Ascending aorta (tissue), 2 donors: Measurements from ENCODE around the gene DAP3. TPM values are rescaled to one million over a fixed set of nuclear protein-coding genes. Genes with fewer than 3 reads are reported as not detected.
"Not testable (repeated sequence)": the region's sequence is repeated elsewhere in the genome, so short reads cannot be mapped to it uniquely, and the experiment has no call there.

Source experiments
- DNase-seq, 2 donors: peaks; one replicate each; pipeline ENCODE4 v3.0.0-alpha.2; 2019; ENCODE audit warnings: low spot score in 2 of 2
- H3K27ac ChIP-seq, 2 donors: fragments of 200-600 bp; sonication (generic); one replicate each; pipeline ENCODE4 v1.5.1; 2016 to 2017; ENCODE audit warnings: mild to moderate bottlenecking in 1 of 2
- H3K27me3 ChIP-seq: fragments of 200-600 bp; sonication (generic); one replicate; pipeline ENCODE4 v1.5.1; 2017
- H3K36me3 ChIP-seq, 2 donors: fragments of 200-600 bp; sonication (generic); one replicate each; pipeline ENCODE4 v1.5.1; 2016
- H3K4me1 ChIP-seq, 2 donors: fragments of 200-600 bp; sonication (generic); one replicate each; pipeline ENCODE4 v1.5.1; 2016 to 2017; ENCODE audit warnings: mild to moderate bottlenecking in 1 of 2
- H3K4me3 ChIP-seq, 2 donors: fragments of 200-600 bp; sonication (generic); one replicate each; pipeline ENCODE4 v1.5.1; 2016 to 2017; ENCODE audit warnings: mild to moderate bottlenecking in 1 of 2
- H3K9me3 ChIP-seq, 2 donors: fragments of 200-600 bp; sonication (generic); one replicate each; pipeline ENCODE4 v1.5.1; 2016
- CTCF ChIP-seq, 3 experiments: fragments of 200-600 bp in 2 of 3; fragments of 450-650 bp in 1 of 3; sonication (generic) in 2 of 3; IDR thresholded peaks; one replicate each; pipeline ENCODE4 v1.5.1; 2016 to 2019; ENCODE audit warnings: antibody characterized with exemption in 3 of 3, mild to moderate bottlenecking in 1 of 3, moderate library complexity in 1 of 3
- intact Hi-C: fragments of 100-400 bp; cut with DNase I; formaldehyde crosslinking; loops from one replicate; pipeline ENCODE4 v1.15.1; 2023
- total RNA-seq: library from RNA; depleted of rRNA; stranded (reverse); fragments of >200 nt; gene quantifications from one replicate; pipeline ENCODE4 v1.1.0, GENCODE V29; 2016

DAP3 gene
- total RNA-seq, 1 donor from 2014 or later: 47.4 TPM

- Histone ChIP-seq H3K4me1 (no peaks in the 10 kb centered on the region), H3K27me3 (no peaks in the 10 kb centered on the region), H3K4me3 (no peak overlapping the region), H3K36me3 (no peaks in the 10 kb centered on the region), H3K27ac (no peak overlapping the region), H3K9me3 (no peaks in the 10 kb centered on the region)
- TF ChIP-seq CTCF (IDR thresholded peaks at IDR 0.05): no peak
- no peak for DNase-seq
- intact Hi-C loops: no loop called here
Observed at GRCh38 chr1:155698382-155699038, 9.6 kb downstream of the DAP3 start.

GRCh38 chr1:155699062-155699461 is 10.2 kb downstream of the DAP3 start:
- intact Hi-C loops, H3K4me1 ChIP-seq, H3K27me3 ChIP-seq, H3K27ac ChIP-seq, H3K36me3 ChIP-seq, H3K4me3 ChIP-seq, DNase-seq, H3K9me3 ChIP-seq: not testable (repeated sequence)

- H3K27me3 ChIP-seq, H3K36me3 ChIP-seq, H3K4me3 ChIP-seq, H3K4me1 ChIP-seq, H3K27ac ChIP-seq, H3K9me3 ChIP-seq, intact Hi-C loops, DNase-seq: not testable (repeated sequence)
Observed at GRCh38 chr1:155701675-155702074, 12.8 kb downstream of the DAP3 start.

GRCh38 chr1:155703216-155703615 is 14.3 kb downstream of the DAP3 start:
- H3K36me3 ChIP-seq: no peaks in the 10 kb centered on the region
- no peaks in the 10 kb centered on the region for H3K27me3 ChIP-seq
- H3K27ac ChIP-seq: no peak overlapping the region
- no peak for DNase-seq
- intact Hi-C loops: no loop called here
- no peak for TF ChIP-seq CTCF (IDR thresholded peaks at IDR 0.05)
- H3K9me3 ChIP-seq: no peaks in the 10 kb centered on the region
- H3K4me3 ChIP-seq: no peak overlapping the region
- H3K4me1 ChIP-seq: no peaks in the 10 kb centered on the region

GRCh38 chr1:155704414-155704813 is 15.5 kb downstream of the DAP3 start:
- not testable (repeated sequence) for H3K4me3 ChIP-seq, DNase-seq

GRCh38 chr1:155706139-155706538 is 17.2 kb downstream of the DAP3 start:
- TF ChIP-seq CTCF (IDR thresholded peaks at IDR 0.05): no peak
- Histone ChIP-seq H3K36me3 (peaks cover 0 to 7% of the 10 kb centered on the region in 2 donors), H3K27me3 (no peaks in the 10 kb centered on the region), H3K4me1 (no peaks in the 10 kb centered on the region), H3K9me3 (no peaks in the 10 kb centered on the region), H3K27ac (no peak overlapping the region), H3K4me3 (no peak overlapping the region)
- no peak for DNase-seq
- intact Hi-C loops: no loop called here

More at GRCh38 chr1:155704414-155704813, 15.5 kb downstream of the DAP3 start:
- H3K27ac ChIP-seq, H3K36me3 ChIP-seq, intact Hi-C loops, H3K9me3 ChIP-seq, H3K27me3 ChIP-seq, H3K4me1 ChIP-seq: not testable (repeated sequence)

- Histone ChIP-seq H3K36me3 (peaks cover 7 to 23% of the 10 kb centered on the region in 2 donors), H3K27me3 (no peaks in the 10 kb centered on the region), H3K4me1 (no peaks in the 10 kb centered on the region), H3K4me3 (no peak overlapping the region), H3K9me3 (no peaks in the 10 kb centered on the region), H3K27ac (no peak overlapping the region)
- intact Hi-C loops: no loop called here
- no peak for TF ChIP-seq CTCF (IDR thresholded peaks at IDR 0.05)
- DNase-seq: no peak
Observed at GRCh38 chr1:155709391-155709790, 20.5 kb downstream of the DAP3 start.

- H3K27ac ChIP-seq, H3K4me3 ChIP-seq, H3K4me1 ChIP-seq, DNase-seq, H3K9me3 ChIP-seq, intact Hi-C loops, H3K27me3 ChIP-seq: not testable (repeated sequence)
- peaks cover 7 to 27% of the 10 kb centered on the region in 2 donors for H3K36me3 ChIP-seq
Observed at GRCh38 chr1:155711457-155711856, 22.6 kb downstream of the DAP3 start.
